ENCODE data around the gene TXNL1. TPM values are rescaled to one million over a fixed set of nuclear protein-coding genes. Genes with fewer than 3 reads are reported as not detected.

TXNL1 gene
- 85.8 and 87.4 TPM in 2 replicates for total RNA-seq (2021; fragmentation: NEBNext Ultra II Directional; extraction: Animal tissue kit (Norgen Biotek cat#: 25700))
- polyA plus RNA-seq (2011; rRNA removed) = 25.0 and 35.1 TPM in 2 replicates
- 47.1 TPM for polyA plus RNA-seq (2011; cell fraction: cytosol; rRNA removed)
- polyA plus RNA-seq (2011; cell fraction: nucleus; rRNA removed) = 17.4 TPM
- polyA plus RNA-seq (2012, experiment 1 of 2) = 55.5 to 96.5 TPM (median 60.8 TPM) in 4 replicates
- 49.8 TPM for polyA plus RNA-seq (2012, experiment 2 of 2)
- polyA plus RNA-seq (2013, experiment 1 of 2) = 81.4 TPM
- 82.6 TPM for polyA plus RNA-seq (2013, experiment 2 of 2)
- 25.7 and 31.2 TPM in 2 replicates for polyA minus RNA-seq (2011; rRNA and poly(A)+ RNA removed)
- 12.8 TPM for polyA minus RNA-seq (2011; cell fraction: cytosol; rRNA and poly(A)+ RNA removed)
- 25.8 TPM for polyA minus RNA-seq (2011; cell fraction: nucleus; rRNA and poly(A)+ RNA removed)
- long read RNA-seq, experiment 1, full-length matches to known transcripts = 104 of 141 reads
- long read RNA-seq, experiment 1, partial matches to known transcripts = 25 of 141 reads
- long read RNA-seq, experiment 1, other reads (novel, unspliced or antisense) = 12 of 141 reads
- long read RNA-seq, experiment 2, full-length matches to known transcripts = 74 of 81 reads
- long read RNA-seq, experiment 2, partial matches to known transcripts = 1 of 81 reads
- long read RNA-seq, experiment 2, other reads (novel, unspliced or antisense) = 6 of 81 reads

DNA sequence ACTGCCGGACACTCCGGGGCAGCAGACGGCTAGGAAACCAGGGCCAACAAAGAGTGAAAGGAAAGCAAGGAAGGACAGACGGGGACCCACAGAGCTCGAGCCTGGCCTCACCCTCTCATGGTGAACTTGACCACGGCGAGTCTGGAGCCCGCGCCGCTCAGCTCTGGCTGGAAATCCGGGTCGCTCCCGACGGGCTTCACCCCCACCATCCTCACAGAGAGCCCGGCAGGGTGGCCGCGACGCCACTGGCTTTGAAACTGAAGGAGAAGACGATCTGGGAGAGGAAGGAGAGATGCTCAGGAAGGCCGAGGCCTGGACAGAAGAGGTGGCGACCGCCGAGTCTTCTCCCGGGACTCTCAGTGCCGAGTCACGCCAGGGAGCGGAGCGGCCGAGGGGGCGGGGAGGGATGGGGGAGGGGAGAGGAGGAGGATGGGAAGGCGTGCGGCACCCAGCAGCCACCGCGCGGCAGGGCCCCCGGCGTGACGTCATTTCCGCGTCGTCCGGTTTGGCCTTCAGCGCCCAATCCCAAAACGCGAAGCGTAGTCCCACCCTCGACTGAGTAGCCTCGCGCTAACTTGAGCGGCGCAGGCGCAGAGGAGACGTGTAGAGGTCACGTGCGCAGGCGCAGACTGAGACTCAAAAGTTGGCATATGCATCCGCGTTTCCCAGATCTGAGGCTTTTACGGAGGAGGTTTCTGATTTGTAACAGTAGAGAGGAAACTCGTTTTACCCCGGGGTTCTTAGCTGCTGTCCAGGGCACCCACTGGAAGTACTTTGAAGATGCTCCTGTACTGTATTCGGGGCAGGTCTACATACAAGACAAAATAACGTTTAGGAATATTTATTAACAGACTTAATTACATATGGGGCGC, at the start of gene TXNL1:
Gene TXNL1, minus strand, starts transcription at position 361 of the 872 bp plus-strand sequence. Its CDS starts 152 bp downstream, at position 209.
- Histone ChIP-seq H3K14ac (ENCODE audit: insufficient read length) (no peak within 1 kb of the TSS), H4K5ac (ENCODE audit: insufficient read length, low read depth, low read length) (peak within 1 kb of the TSS; percentile 75), H3K23me2 (ENCODE audit: low read depth, low read length) (peaks cover 6% of the 10 kb centered on the region), H3K79me1 (ENCODE audit: low read depth, low read length) (peaks cover 2% of the 10 kb centered on the region), H4K20me1 (replicated peaks in 1 of 2; ENCODE audit: control insufficient read depth in 1 of 2, insufficient read depth in 2 of 2, low read length in 2 of 2) (peaks cover 3 to 10% of the 10 kb centered on the region in 2 experiments), H3K27ac (ENCODE audit: low read depth, low read length) (peak within 1 kb of the TSS; percentile 88), H3K36me3 (ENCODE audit: control insufficient read depth in 2 of 4, insufficient read depth in 4 of 4, low read length in 3 of 4) (no peaks in the 10 kb centered on the region), H2BK5ac (ENCODE audit: low read depth, low read length) (peak within 1 kb of the TSS; percentile 89), H2AFZ (ENCODE audit: low read length) (peak within 1 kb of the TSS; percentile 72), H3K23ac (ENCODE audit: insufficient read length) (no peak within 1 kb of the TSS), H2BK12ac (ENCODE audit: low read depth, low read length) (0 out of 2 replicates have a peak within 1 kb of the TSS, but pooled peaks have one; percentile 41), H3K4me3 (ENCODE audit: extremely low read depth in 1 of 4, insufficient read depth in 2 of 4, low read depth in 3 of 4, low read length in 4 of 4) (peak within 1 kb of the TSS; percentile 87 to 97 (median 92)), H3K4me2 (ENCODE audit: insufficient read depth in 1 of 2, low read depth in 2 of 2, low read length in 2 of 2) (peak within 1 kb of the TSS; percentile 85 to 94), H2AK5ac (ENCODE audit: low read depth, low read length) (peak within 1 kb of the TSS; percentile 82; the same call in 1 of the 2 replicates), H4K8ac (ENCODE audit: extremely low read depth, insufficient read depth, low read length) (peak within 1 kb of the TSS; percentile 90; the same call in 1 of the 2 replicates), H2BK120ac (replicated peaks; ENCODE audit: low read depth, low read length) (no peak within 1 kb of the TSS), H4K91ac (replicated peaks; ENCODE audit: insufficient read length, low read length) (peak within 1 kb of the TSS; percentile 83), H3K79me2 (ENCODE audit: control insufficient read depth in 1 of 2, insufficient read depth in 2 of 2, low read length in 2 of 2) (peaks cover 18 to 49% of the 10 kb centered on the region in 2 experiments), H2BK15ac (ENCODE audit: low read length) (no peak within 1 kb of the TSS), H2BK20ac (ENCODE audit: low read length) (no peak within 1 kb of the TSS), H3K56ac (replicated peaks; ENCODE audit: insufficient read length, low read depth, low read length) (peak within 1 kb of the TSS; percentile 94), H3K9ac (replicated peaks in 1 of 4; ENCODE audit: extremely low read depth in 1 of 4, low read depth in 3 of 4, low read length in 3 of 4) (peak within 1 kb of the TSS; percentile 83 to 97 (median 94)), H3K18ac (ENCODE audit: extremely low read depth, low read length) (peak within 1 kb of the TSS; percentile 55), H3K27me3 (replicated peaks in 1 of 4; ENCODE audit: control insufficient read depth in 3 of 4, extremely low read depth in 1 of 4, insufficient read depth in 3 of 4, low read length in 3 of 4) (0 out of 7 replicates have a peak, but pooled peaks cover 0 to 2% (median 0%) of the 10 kb centered on the region in 4 experiments), H3K4ac (replicated peaks; ENCODE audit: insufficient read length, low read depth, low read length) (peak within 1 kb of the TSS; percentile 88), H3K9me3 (ENCODE audit: insufficient read depth in 2 of 2, low read depth in 1 of 2, low read length in 1 of 2) (no peaks in the 10 kb centered on the region), H3K4me1 (replicated peaks in 1 of 4; ENCODE audit: control insufficient read depth in 3 of 4, insufficient read depth in 4 of 4, low read length in 3 of 4) (no peaks in the 10 kb centered on the region; a peak in 1 of 7 replicates)
- peak; percentile 92 to 98 for DNase-seq (ENCODE audit: low read depth in 1 of 2, low spot score in 2 of 2)
- peak; percentile 75 for FAIRE-seq
- ChIA-PET POLR2A (ENCODE audit: partially characterized antibody) (interaction anchor here (0.8 to 3.8 kb wide), 10 partner anchors 9 to 67 kb away, joined by 3 to 23 read pairs (median 3); partner anchors contain the start of gene WDR7), CTCF (ENCODE audit: partially characterized antibody) (interaction anchor here (0.8 to 3.7 kb wide), 5 partner anchors 9 to 1363 kb away, joined by 3 to 18 read pairs (median 4); partner anchors contain the start of gene WDR7)
- whole genome bisulfite sequencing, 2 experiments (ENCODE audit: extremely low coverage in 1 of 2, insufficient coverage in 1 of 2, insufficient read length in 1 of 2, insufficient replicate concordance in 2 of 2, low coverage in 1 of 2, low lambda C conversion rate in 2 of 2, missing lambda C conversion rate in 1 of 2) = 5% methylated on average over 31 of the region's 64 CpGs; no CpG with 5 or more reads in 1 of the 2 experiments
- TF ChIP-seq CTBP2 (IDR thresholded peaks at IDR 0.05; ENCODE audit: borderline replicate concordance, insufficient read depth, insufficient read length, low read length) (no peak), CHD1 (IDR thresholded peaks at IDR 0.05; ENCODE audit: low read depth, low read length) (no peak), EGR1 (IDR thresholded peaks at IDR 0.05; ENCODE audit: borderline replicate concordance, low read depth, low read length) (peak; percentile 56; the same call in 1 of the 2 replicates), SAP30 (IDR thresholded peaks at IDR 0.05; ENCODE audit: insufficient read depth, insufficient replicate concordance, low read length) (peak; percentile 36), JUND (IDR thresholded peaks at IDR 0.05; ENCODE audit: low read length) (peak; percentile 84), TCF12 (IDR thresholded peaks at IDR 0.05; ENCODE audit: low read depth, low read length) (no peak), SRF (IDR thresholded peaks at IDR 0.05; ENCODE audit: low read depth, low read length) (no peak)

All from H1 (cell line).